ENCODE results near the gene APOBEC3H. TPM values are rescaled to one million over a fixed set of nuclear protein-coding genes. Genes with fewer than 3 reads are reported as not detected.

The APOBEC3H gene
- total and polyA plus RNA-seq, 2 experiments from 2014 or later: not detected

DNA sequence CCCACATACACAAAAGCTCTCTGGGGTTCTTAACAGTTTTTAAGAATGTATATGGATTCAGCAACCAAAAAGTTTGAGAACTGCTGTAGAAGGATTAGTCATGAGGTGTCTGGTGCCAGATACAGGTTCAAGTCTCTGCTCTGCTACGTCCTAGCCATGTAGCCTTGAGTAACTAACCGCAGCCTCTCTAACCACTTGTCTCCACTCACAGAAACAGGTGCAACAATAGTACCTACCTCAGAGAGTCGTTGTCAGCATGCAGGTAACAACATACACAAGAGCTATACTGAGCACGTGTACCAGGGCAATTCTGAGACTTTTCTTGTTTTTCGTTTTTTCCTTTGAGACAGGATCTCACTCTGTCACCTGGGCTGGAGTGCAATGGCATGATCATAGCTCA is 28.6 kb downstream of the APOBEC3H start (continued):
- TF ChIP-seq ZNF331 (CRISPR knock-in tag; IDR thresholded peaks at IDR 0.05; ENCODE audit: low read depth) (no peak), POLR2AphosphoS5 (IDR thresholded peaks at IDR 0.05; ENCODE audit: low read depth) (no peak), CREB1 (CRISPR knock-in tag; IDR thresholded peaks at IDR 0.05; ENCODE audit: low read depth) (no peak), EZH2phosphoT487 (IDR thresholded peaks at IDR 0.05; ENCODE audit: unreplicated experiment) (no peak), ZNF114 (CRISPR knock-in tag; IDR thresholded peaks at IDR 0.05) (no peak), STAT1 (IDR thresholded peaks at IDR 0.05; ENCODE audit: unreplicated experiment) (no peak), EZH2 (IDR thresholded peaks at IDR 0.05; ENCODE audit: low read depth, unreplicated experiment) (no peak)
- TF ChIP-seq, protein P1, sequence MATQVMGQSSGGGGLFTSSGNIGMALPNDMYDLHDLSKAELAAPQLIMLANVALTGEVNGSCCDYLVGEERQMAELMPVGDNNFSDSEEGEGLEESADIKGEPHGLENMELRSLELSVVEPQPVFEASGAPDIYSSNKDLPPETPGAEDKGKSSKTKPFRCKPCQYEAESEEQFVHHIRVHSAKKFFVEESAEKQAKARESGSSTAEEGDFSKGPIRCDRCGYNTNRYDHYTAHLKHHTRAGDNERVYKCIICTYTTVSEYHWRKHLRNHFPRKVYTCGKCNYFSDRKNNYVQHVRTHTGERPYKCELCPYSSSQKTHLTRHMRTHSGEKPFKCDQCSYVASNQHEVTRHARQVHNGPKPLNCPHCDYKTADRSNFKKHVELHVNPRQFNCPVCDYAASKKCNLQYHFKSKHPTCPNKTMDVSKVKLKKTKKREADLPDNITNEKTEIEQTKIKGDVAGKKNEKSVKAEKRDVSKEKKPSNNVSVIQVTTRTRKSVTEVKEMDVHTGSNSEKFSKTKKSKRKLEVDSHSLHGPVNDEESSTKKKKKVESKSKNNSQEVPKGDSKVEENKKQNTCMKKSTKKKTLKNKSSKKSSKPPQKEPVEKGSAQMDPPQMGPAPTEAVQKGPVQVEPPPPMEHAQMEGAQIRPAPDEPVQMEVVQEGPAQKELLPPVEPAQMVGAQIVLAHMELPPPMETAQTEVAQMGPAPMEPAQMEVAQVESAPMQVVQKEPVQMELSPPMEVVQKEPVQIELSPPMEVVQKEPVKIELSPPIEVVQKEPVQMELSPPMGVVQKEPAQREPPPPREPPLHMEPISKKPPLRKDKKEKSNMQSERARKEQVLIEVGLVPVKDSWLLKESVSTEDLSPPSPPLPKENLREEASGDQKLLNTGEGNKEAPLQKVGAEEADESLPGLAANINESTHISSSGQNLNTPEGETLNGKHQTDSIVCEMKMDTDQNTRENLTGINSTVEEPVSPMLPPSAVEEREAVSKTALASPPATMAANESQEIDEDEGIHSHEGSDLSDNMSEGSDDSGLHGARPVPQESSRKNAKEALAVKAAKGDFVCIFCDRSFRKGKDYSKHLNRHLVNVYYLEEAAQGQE (IDR thresholded peaks at IDR 0.05; ENCODE audit: unreplicated experiment): no peak
- TF ChIP-seq, protein P2, sequence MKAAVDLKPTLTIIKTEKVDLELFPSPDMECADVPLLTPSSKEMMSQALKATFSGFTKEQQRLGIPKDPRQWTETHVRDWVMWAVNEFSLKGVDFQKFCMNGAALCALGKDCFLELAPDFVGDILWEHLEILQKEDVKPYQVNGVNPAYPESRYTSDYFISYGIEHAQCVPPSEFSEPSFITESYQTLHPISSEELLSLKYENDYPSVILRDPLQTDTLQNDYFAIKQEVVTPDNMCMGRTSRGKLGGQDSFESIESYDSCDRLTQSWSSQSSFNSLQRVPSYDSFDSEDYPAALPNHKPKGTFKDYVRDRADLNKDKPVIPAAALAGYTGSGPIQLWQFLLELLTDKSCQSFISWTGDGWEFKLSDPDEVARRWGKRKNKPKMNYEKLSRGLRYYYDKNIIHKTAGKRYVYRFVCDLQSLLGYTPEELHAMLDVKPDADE (IDR thresholded peaks at IDR 0.05): no peak

DNA sequence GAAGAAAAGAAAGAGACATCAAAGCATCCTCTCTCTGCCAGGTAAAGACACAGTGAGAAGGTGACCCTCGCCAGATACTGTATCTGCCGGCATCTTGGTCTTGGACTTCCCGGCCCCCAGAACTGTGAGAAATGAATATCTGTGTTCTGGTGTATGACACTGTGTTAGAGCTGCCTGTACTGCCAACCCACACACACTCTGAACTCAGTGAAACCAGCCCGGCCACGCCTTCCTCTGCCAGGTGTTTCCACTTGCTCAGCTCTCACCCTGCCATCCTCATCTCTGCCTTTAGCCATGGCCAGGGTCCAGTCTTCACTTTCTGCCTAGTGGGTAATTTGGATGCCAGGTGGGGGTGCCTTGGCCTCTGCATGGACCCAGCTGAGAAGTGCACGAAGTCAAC is 31.5 kb downstream of the APOBEC3H start:
- no peak overlapping the region for H2AFZ ChIP-seq
- ATAC-seq (no peak), DNase-seq (ENCODE audit: low spot score) (no peak)
- H3K9me2 ChIP-seq (ENCODE audit: insufficient read depth): no peaks in the 10 kb centered on the region
- Mint-ChIP-seq H3K4me1 (peaks cover 27% of the 10 kb centered on the region), H3K9me3 (peaks cover 5% of the 10 kb centered on the region; the same call in 1 of the 3 replicates), H3K36me3 (ENCODE audit: low read depth) (no peaks in the 10 kb centered on the region), H3K4me3 (no peak overlapping the region), H3K27me3 (ENCODE audit: insufficient read depth, low read depth, poor library complexity) (peaks cover 18% of the 10 kb centered on the region), H3K27ac (no peak overlapping the region)
- H3K27ac ChIP-seq (ENCODE audit: low read depth): no peak overlapping the region
- H3F3A ChIP-seq (replicated peaks; ENCODE audit: low read depth): no peaks in the 10 kb centered on the region
- no peaks in the 10 kb centered on the region for H4K20me1 ChIP-seq (replicated peaks; ENCODE audit: insufficient read depth)
- H3K36me3 ChIP-seq (ENCODE audit: insufficient read depth): no peaks in the 10 kb centered on the region
- no peak overlapping the region for H3K4me3 ChIP-seq
- no peak overlapping the region for H3K4me2 ChIP-seq
- no peaks in the 10 kb centered on the region for H3K79me2 ChIP-seq (replicated peaks; ENCODE audit: insufficient read depth)
- H3K27me3 ChIP-seq (ENCODE audit: insufficient read depth): no peaks in the 10 kb centered on the region; the same call in 1 of the 2 replicates
- H3K4me1 ChIP-seq (ENCODE audit: insufficient read depth): peaks cover 17% of the 10 kb centered on the region
- TF ChIP-seq, protein P3, sequence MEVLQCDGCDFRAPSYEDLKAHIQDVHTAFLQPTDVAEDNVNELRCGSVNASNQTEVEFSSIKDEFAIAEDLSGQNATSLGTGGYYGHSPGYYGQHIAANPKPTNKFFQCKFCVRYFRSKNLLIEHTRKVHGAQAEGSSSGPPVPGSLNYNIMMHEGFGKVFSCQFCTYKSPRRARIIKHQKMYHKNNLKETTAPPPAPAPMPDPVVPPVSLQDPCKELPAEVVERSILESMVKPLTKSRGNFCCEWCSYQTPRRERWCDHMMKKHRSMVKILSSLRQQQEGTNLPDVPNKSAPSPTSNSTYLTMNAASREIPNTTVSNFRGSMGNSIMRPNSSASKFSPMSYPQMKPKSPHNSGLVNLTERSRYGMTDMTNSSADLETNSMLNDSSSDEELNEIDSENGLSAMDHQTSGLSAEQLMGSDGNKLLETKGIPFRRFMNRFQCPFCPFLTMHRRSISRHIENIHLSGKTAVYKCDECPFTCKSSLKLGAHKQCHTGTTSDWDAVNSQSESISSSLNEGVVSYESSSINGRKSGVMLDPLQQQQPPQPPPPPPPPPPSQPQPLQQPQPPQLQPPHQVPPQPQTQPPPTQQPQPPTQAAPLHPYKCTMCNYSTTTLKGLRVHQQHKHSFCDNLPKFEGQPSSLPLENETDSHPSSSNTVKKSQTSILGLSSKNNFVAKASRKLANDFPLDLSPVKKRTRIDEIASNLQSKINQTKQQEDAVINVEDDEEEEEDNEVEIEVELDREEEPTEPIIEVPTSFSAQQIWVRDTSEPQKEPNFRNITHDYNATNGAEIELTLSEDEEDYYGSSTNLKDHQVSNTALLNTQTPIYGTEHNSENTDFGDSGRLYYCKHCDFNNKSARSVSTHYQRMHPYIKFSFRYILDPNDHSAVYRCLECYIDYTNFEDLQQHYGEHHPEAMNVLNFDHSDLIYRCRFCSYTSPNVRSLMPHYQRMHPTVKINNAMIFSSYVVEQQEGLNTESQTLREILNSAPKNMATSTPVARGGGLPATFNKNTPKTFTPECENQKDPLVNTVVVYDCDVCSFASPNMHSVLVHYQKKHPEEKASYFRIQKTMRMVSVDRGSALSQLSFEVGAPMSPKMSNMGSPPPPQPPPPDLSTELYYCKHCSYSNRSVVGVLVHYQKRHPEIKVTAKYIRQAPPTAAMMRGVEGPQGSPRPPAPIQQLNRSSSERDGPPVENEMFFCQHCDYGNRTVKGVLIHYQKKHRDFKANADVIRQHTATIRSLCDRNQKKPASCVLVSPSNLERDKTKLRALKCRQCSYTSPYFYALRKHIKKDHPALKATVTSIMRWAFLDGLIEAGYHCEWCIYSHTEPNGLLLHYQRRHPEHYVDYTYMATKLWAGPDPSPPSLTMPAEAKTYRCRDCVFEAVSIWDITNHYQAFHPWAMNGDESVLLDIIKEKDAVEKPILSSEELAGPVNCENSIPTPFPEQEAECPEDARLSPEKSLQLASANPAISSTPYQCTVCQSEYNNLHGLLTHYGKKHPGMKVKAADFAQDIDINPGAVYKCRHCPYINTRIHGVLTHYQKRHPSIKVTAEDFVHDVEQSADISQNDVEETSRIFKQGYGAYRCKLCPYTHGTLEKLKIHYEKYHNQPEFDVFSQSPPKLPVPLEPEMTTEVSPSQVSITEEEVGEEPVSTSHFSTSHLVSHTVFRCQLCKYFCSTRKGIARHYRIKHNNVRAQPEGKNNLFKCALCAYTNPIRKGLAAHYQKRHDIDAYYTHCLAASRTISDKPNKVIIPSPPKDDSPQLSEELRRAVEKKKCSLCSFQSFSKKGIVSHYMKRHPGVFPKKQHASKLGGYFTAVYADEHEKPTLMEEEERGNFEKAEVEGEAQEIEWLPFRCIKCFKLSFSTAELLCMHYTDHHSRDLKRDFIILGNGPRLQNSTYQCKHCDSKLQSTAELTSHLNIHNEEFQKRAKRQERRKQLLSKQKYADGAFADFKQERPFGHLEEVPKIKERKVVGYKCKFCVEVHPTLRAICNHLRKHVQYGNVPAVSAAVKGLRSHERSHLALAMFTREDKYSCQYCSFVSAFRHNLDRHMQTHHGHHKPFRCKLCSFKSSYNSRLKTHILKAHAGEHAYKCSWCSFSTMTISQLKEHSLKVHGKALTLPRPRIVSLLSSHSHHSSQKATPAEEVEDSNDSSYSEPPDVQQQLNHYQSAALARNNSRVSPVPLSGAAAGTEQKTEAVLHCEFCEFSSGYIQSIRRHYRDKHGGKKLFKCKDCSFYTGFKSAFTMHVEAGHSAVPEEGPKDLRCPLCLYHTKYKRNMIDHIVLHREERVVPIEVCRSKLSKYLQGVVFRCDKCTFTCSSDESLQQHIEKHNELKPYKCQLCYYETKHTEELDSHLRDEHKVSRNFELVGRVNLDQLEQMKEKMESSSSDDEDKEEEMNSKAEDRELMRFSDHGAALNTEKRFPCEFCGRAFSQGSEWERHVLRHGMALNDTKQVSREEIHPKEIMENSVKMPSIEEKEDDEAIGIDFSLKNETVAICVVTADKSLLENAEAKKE (CRISPR knock-in tag; IDR thresholded peaks at IDR 0.05): no peak
- TF ChIP-seq ZNF114 (CRISPR knock-in tag; IDR thresholded peaks at IDR 0.05) (no peak), NANOG (IDR thresholded peaks at IDR 0.05; ENCODE audit: borderline replicate concordance) (no peak), EZH2 (IDR thresholded peaks at IDR 0.05; ENCODE audit: low read depth, unreplicated experiment) (no peak), POLR2AphosphoS5 (IDR thresholded peaks at IDR 0.05; ENCODE audit: low read depth) (no peak), JUNB (IDR thresholded peaks at IDR 0.05; ENCODE audit: unreplicated experiment) (no peak), CREB1 (CRISPR knock-in tag; IDR thresholded peaks at IDR 0.05; ENCODE audit: low read depth) (no peak), ZNF331 (CRISPR knock-in tag; IDR thresholded peaks at IDR 0.05; ENCODE audit: low read depth) (no peak), STAT1 (IDR thresholded peaks at IDR 0.05; ENCODE audit: unreplicated experiment) (no peak), EZH2phosphoT487 (IDR thresholded peaks at IDR 0.05; ENCODE audit: unreplicated experiment) (no peak)
- TF ChIP-seq, protein P2 (IDR thresholded peaks at IDR 0.05): no peak
